Liver (tissue), 9 donors: Measurements from ENCODE around the gene OR12D1. TPM values are rescaled to one million over a fixed set of nuclear protein-coding genes. Genes with fewer than 3 reads are reported as not detected.
A peak's percentile ranks its signal among the peaks of the same experiment; 100 is the strongest.

Experiments
- DNase-seq: peaks from one replicate; pipeline ENCODE4 v3.0.0-alpha.2; 2017; ENCODE audit warnings: low spot score
- H3K27ac ChIP-seq, 2 donors: one replicate each; pipeline ENCODE4 v1.7.0; 2013; ENCODE audit warnings: inconsistent platforms in 2 of 2, low read length in 2 of 2, control low read depth in 1 of 2, low read depth in 1 of 2, mild to moderate bottlenecking in 1 of 2
- H3K27me3 ChIP-seq, 4 donors: one replicate each; pipeline versions ENCODE4 v1.6.1 to v1.7.0; 2013; ENCODE audit warnings: low read length in 3 of 4, inconsistent platforms in 1 of 4, mild to moderate bottlenecking in 1 of 4, moderate library complexity in 1 of 4; ENCODE audit not compliant: control insufficient read depth in 4 of 4, insufficient read depth in 4 of 4
- H3K36me3 ChIP-seq, 4 donors: one replicate each; pipeline versions ENCODE4 v1.6.1 to v1.7.0; 2013; ENCODE audit warnings: low read length in 3 of 4, mild to moderate bottlenecking in 3 of 4, low read depth in 1 of 4, moderate library complexity in 1 of 4; ENCODE audit not compliant: control insufficient read depth in 4 of 4, insufficient read depth in 3 of 4
- H3K4me1 ChIP-seq, 4 donors: one replicate each; pipeline versions ENCODE4 v1.6.1 to v1.7.0; 2013; ENCODE audit warnings: low read length in 3 of 4, mild to moderate bottlenecking in 3 of 4, moderate library complexity in 1 of 4; ENCODE audit not compliant: control insufficient read depth in 4 of 4, insufficient read depth in 4 of 4
- H3K4me3 ChIP-seq, 3 donors: one replicate each; pipeline versions ENCODE4 v1.6.1 to v1.7.0; 2013; ENCODE audit warnings: low read length in 3 of 3, control low read depth in 1 of 3, low read depth in 1 of 3, mild to moderate bottlenecking in 1 of 3
- H3K9ac ChIP-seq, 2 donors: one replicate each; pipeline ENCODE4 v1.7.0; 2013; ENCODE audit warnings: low read length in 2 of 2, mild to moderate bottlenecking in 2 of 2, moderate library complexity in 2 of 2, control low read depth in 1 of 2, low read depth in 1 of 2
- H3K9me3 ChIP-seq, 4 donors: one replicate each; pipeline versions ENCODE4 v1.6.1 to v1.7.0; 2013; ENCODE audit warnings: low read length in 3 of 4; ENCODE audit not compliant: control insufficient read depth in 4 of 4
- EGR1 ChIP-seq, 2 donors: IDR thresholded peaks; 2 replicates each; pipeline ENCODE4 v1.6.1; 2016 to 2018; ENCODE audit warnings: antibody characterized with exemption in 2 of 2, low read depth in 2 of 2
- FOXA1 ChIP-seq: IDR thresholded peaks from 2 replicates; pipeline ENCODE4 v1.6.1; 2016; ENCODE audit warnings: antibody characterized with exemption
- FOXA2 ChIP-seq: IDR thresholded peaks from 2 replicates; pipeline ENCODE4 v1.6.1; 2016; ENCODE audit warnings: antibody characterized with exemption
- GABPA ChIP-seq, 2 donors: IDR thresholded peaks in 1 of 2; conservative IDR thresholded peaks in 1 of 2; 2 replicates each; pipeline ENCODE4 v1.6.1; 2016; ENCODE audit warnings: antibody characterized with exemption in 2 of 2, mild to moderate bottlenecking in 1 of 2, moderate library complexity in 1 of 2
- HNF4A ChIP-seq, 2 donors: conservative IDR thresholded peaks; 2 replicates each; pipeline ENCODE4 v1.6.1; 2016; ENCODE audit warnings: antibody characterized with exemption in 2 of 2, mild to moderate bottlenecking in 2 of 2
- JUND ChIP-seq, 2 donors: IDR thresholded peaks; 2 replicates each; pipeline ENCODE4 v1.6.1; 2016; ENCODE audit warnings: antibody characterized with exemption in 2 of 2
- NR2F2 ChIP-seq: IDR thresholded peaks from 2 replicates; pipeline ENCODE4 v1.6.1; 2016; ENCODE audit warnings: antibody characterized with exemption
- RXRA ChIP-seq, 2 donors: IDR thresholded peaks; 2 replicates each; pipeline ENCODE4 v1.6.1; 2017 to 2018; ENCODE audit warnings: antibody characterized with exemption in 2 of 2, mild to moderate bottlenecking in 1 of 2
- SP1 ChIP-seq: IDR thresholded peaks from 2 replicates; pipeline ENCODE4 v1.6.1; 2018; ENCODE audit warnings: antibody characterized with exemption, mild to moderate bottlenecking
- TAF1 ChIP-seq: conservative IDR thresholded peaks from 2 replicates; pipeline ENCODE4 v1.6.1; 2016; ENCODE audit warnings: antibody characterized with exemption, mild to moderate bottlenecking
- WGBS: extraction: QIAGEN DNeasy Blood & Tissue Kit; methylation state at CpG from one replicate; pipeline ENCODE4 v1.1.7; 2013; 5-methylcytosine and 5-hydroxymethylcytosine counted together
- polyA plus RNA-seq, 2 donors: library from polyadenylated mRNA; stranded (reverse) in 1 of 2; unstranded in 1 of 2; fragments of 200-250 nt in 1 of 2; fragments of >200 nt in 1 of 2; fragmentation: Nextera tagmentation in 1 of 2; extraction: Ambion mirVana in 1 of 2; gene quantifications; one replicate each; pipeline versions ENCODE4 v1.2.1 to v1.2.3, GENCODE V29; 2013 to 2015
- total RNA-seq, 2 donors: library from RNA; depleted of rRNA; stranded (reverse); fragments of >200 nt; gene quantifications; one replicate each; pipeline ENCODE4 v1.2.3, GENCODE V29; 2014
- TF ChIP-seq, protein P1 (sequence below): IDR thresholded peaks from 2 replicates; pipeline ENCODE4 v1.6.1; 2016; ENCODE audit warnings: antibody characterized with exemption, mild to moderate bottlenecking
- TF ChIP-seq, protein P2 (sequence below): fragments of 150-350 bp; IDR thresholded peaks from 2 replicates; pipeline ENCODE4 v1.5.1; 2017; ENCODE audit warnings: improper control_type of control experiment, low read depth, low read length; ENCODE audit not compliant: missing input control
- TF ChIP-seq, protein P3 (sequence below): IDR thresholded peaks from 2 replicates; pipeline ENCODE4 v1.6.1; 2016; ENCODE audit warnings: antibody characterized with exemption
- donor health status: healthy.
- donor health status: healthy.
- donor health status: healthy.
- donor health status: healthy.
- donor health status: healthy.

The OR12D1 gene
- total and polyA plus RNA-seq, 4 donors, result not detected

DNA sequence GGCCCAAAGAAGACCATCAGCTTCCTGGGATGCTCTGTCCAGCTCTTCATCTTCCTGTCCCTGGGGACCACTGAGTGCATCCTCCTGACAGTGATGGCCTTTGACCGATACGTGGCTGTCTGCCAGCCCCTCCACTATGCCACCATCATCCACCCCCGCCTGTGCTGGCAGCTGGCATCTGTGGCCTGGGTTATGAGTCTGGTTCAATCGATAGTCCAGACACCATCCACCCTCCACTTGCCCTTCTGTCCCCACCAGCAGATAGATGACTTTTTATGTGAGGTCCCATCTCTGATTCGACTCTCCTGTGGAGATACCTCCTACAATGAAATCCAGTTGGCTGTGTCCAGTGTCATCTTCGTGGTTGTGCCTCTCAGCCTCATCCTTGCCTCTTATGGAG is 47.3 kb downstream of the OR12D1 start:
- Histone ChIP-seq H3K9ac (no peak overlapping the region), H3K4me3 (no peak overlapping the region), H3K27ac (no peak overlapping the region), H3K27me3 (peaks cover 0 to 3% (median 0%) of the 10 kb centered on the region in 4 donors), H3K36me3 (no peaks in the 10 kb centered on the region), H3K4me1 (peaks cover 0 to 2% (median 0%) of the 10 kb centered on the region in 4 donors), H3K9me3 (no peaks in the 10 kb centered on the region)
- peak in 1 of 2 donors; percentile 31 for TF ChIP-seq RXRA (IDR thresholded peaks at IDR 0.05)
- no peak for TF ChIP-seq FOXA2
- peak in 1 of 2 donors; percentile 58 for TF ChIP-seq HNF4A (conservative IDR thresholded peaks at IDR 0.05)
- peak in 1 of 2 donors; percentile 63 for TF ChIP-seq EGR1 (IDR thresholded peaks at IDR 0.05; ENCODE audit: low read depth in 2 of 2)
- 67% methylated on average over 6 of the region's 6 CpGs for WGBS
- DNase-seq, result no peak

DNA sequence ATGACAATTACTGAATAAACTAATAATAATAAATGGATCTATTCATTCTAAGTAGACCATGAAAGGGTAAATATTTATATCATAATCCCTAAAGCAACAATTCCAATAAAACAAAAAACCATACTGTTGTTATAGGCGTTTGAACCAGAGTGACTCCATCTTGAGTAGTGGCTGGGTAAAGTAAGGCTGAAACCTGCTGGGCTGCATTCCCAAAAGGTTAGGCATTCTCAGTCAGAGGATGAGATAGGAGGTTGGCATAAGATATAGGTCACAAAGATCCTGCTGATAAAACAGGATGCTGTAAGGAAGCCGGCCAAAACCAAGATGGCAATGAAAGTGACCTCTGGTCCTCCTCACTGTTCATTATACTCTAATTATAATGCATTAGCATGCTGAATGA is 50.6 kb downstream of the OR12D1 start:
- H3K9ac ChIP-seq, result no peak overlapping the region
- no peaks in the 10 kb centered on the region for H3K9me3 ChIP-seq
- H3K27ac ChIP-seq, result no peak overlapping the region
- TF ChIP-seq FOXA1, result no peak
- TF ChIP-seq TAF1, result no peak
- no peak for TF ChIP-seq SP1
- TF ChIP-seq, protein P1, sequence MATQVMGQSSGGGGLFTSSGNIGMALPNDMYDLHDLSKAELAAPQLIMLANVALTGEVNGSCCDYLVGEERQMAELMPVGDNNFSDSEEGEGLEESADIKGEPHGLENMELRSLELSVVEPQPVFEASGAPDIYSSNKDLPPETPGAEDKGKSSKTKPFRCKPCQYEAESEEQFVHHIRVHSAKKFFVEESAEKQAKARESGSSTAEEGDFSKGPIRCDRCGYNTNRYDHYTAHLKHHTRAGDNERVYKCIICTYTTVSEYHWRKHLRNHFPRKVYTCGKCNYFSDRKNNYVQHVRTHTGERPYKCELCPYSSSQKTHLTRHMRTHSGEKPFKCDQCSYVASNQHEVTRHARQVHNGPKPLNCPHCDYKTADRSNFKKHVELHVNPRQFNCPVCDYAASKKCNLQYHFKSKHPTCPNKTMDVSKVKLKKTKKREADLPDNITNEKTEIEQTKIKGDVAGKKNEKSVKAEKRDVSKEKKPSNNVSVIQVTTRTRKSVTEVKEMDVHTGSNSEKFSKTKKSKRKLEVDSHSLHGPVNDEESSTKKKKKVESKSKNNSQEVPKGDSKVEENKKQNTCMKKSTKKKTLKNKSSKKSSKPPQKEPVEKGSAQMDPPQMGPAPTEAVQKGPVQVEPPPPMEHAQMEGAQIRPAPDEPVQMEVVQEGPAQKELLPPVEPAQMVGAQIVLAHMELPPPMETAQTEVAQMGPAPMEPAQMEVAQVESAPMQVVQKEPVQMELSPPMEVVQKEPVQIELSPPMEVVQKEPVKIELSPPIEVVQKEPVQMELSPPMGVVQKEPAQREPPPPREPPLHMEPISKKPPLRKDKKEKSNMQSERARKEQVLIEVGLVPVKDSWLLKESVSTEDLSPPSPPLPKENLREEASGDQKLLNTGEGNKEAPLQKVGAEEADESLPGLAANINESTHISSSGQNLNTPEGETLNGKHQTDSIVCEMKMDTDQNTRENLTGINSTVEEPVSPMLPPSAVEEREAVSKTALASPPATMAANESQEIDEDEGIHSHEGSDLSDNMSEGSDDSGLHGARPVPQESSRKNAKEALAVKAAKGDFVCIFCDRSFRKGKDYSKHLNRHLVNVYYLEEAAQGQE, result no peak
- no peak for TF ChIP-seq JUND (IDR thresholded peaks at IDR 0.05)
- no peak for TF ChIP-seq NR2F2
- no peak for TF ChIP-seq HNF4A (conservative IDR thresholded peaks at IDR 0.05)
- TF ChIP-seq RXRA (IDR thresholded peaks at IDR 0.05), result no peak
- TF ChIP-seq, protein P2, sequence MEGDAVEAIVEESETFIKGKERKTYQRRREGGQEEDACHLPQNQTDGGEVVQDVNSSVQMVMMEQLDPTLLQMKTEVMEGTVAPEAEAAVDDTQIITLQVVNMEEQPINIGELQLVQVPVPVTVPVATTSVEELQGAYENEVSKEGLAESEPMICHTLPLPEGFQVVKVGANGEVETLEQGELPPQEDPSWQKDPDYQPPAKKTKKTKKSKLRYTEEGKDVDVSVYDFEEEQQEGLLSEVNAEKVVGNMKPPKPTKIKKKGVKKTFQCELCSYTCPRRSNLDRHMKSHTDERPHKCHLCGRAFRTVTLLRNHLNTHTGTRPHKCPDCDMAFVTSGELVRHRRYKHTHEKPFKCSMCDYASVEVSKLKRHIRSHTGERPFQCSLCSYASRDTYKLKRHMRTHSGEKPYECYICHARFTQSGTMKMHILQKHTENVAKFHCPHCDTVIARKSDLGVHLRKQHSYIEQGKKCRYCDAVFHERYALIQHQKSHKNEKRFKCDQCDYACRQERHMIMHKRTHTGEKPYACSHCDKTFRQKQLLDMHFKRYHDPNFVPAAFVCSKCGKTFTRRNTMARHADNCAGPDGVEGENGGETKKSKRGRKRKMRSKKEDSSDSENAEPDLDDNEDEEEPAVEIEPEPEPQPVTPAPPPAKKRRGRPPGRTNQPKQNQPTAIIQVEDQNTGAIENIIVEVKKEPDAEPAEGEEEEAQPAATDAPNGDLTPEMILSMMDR, result no peak
- no peaks in the 10 kb centered on the region for H3K36me3 ChIP-seq
- WGBS, result 77% methylated on average over 2 of the region's 2 CpGs
- peaks cover 0 to 3% (median 0%) of the 10 kb centered on the region in 4 donors for H3K27me3 ChIP-seq
- no peak for DNase-seq
- H3K4me1 ChIP-seq, result peaks cover 0 to 2% (median 0%) of the 10 kb centered on the region in 4 donors
- H3K4me3 ChIP-seq, result no peak overlapping the region

DNA sequence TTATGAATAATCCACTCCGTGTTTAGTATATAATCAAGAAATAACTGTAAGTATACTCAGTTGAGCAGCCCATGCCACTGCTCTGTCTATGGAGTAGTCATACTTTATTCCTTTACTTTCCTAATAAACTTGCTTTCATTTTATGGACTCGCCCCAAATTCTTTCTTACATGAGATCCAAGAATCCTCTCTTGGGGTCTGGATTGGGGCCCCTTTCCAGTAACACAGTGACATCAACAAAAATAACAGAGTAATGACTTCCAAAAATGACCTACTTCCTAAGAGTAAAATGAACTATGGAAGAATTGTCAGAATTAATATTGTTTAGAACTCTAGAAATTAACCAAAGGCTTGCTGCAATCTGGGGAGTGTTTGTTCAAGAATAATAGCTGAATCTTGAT is 51.1 kb downstream of the OR12D1 start:
- DNase-seq, result no peak
- no peak overlapping the region for H3K27ac ChIP-seq
- H3K36me3 ChIP-seq, result no peaks in the 10 kb centered on the region
- peaks cover 0 to 2% (median 0%) of the 10 kb centered on the region in 4 donors for H3K4me1 ChIP-seq
- TF ChIP-seq, protein P3, sequence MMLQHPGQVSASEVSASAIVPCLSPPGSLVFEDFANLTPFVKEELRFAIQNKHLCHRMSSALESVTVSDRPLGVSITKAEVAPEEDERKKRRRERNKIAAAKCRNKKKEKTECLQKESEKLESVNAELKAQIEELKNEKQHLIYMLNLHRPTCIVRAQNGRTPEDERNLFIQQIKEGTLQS, result no peak
- TF ChIP-seq RXRA (IDR thresholded peaks at IDR 0.05), result no peak
- TF ChIP-seq HNF4A (conservative IDR thresholded peaks at IDR 0.05), result no peak
- TF ChIP-seq TAF1, result no peak
- no peak for TF ChIP-seq FOXA2
- no peak for TF ChIP-seq SP1
- TF ChIP-seq NR2F2, result no peak
- TF ChIP-seq FOXA1, result no peak
- TF ChIP-seq GABPA (IDR thresholded peaks at IDR 0.05 in 1 of 2, conservative IDR thresholded peaks at IDR 0.05 in 1 of 2), result no peak
- no peak overlapping the region for H3K4me3 ChIP-seq
- no peak overlapping the region for H3K9ac ChIP-seq
- 92% methylated on average over 2 of the region's 2 CpGs for WGBS
- no peaks in the 10 kb centered on the region for H3K9me3 ChIP-seq
- peaks cover 0 to 3% (median 0%) of the 10 kb centered on the region in 4 donors for H3K27me3 ChIP-seq
